ENCODE measurements around the gene VPS35L. TPM values are rescaled to one million over a fixed set of nuclear protein-coding genes. Genes with fewer than 3 reads are reported as not detected.
"Not testable (repeated sequence)": the region's sequence is repeated elsewhere in the genome, so short reads cannot be mapped to it uniquely, and the experiment has no call there.

VPS35L gene
- total RNA-seq, 1 donor from 2014 or later: 23.8 TPM

- Histone ChIP-seq H3K4me1 (peaks cover 26% of the 10 kb centered on the region), H3K9me3 (replicated peaks) (peaks cover 6% of the 10 kb centered on the region), H3K4me3 (no peak overlapping the region), H3K27ac (replicated peaks) (no peak overlapping the region), H3K27me3 (ENCODE audit: low read depth) (no peaks in the 10 kb centered on the region), H3K36me3 (peaks cover 13% of the 10 kb centered on the region)
- no peak for TF ChIP-seq CTCF (IDR thresholded peaks at IDR 0.05; ENCODE audit: borderline replicate concordance)
- no peak for DNase-seq
- intact Hi-C loops (cut with micrococcal nuclease): no loop called here
These were observed 108.7 kb downstream of the VPS35L start for GRCh38 chr16:19664166-19664565.

GRCh38 chr16:19665313-19665712, 109.8 kb downstream of the VPS35L start:
- H3K27me3 ChIP-seq (ENCODE audit: low read depth); intact Hi-C loops (cut with micrococcal nuclease); DNase-seq; H3K4me3 ChIP-seq; H3K27ac ChIP-seq (replicated peaks); H3K9me3 ChIP-seq (replicated peaks): not testable (repeated sequence)
- Histone ChIP-seq H3K4me1 (peaks cover 26% of the 10 kb centered on the region), H3K36me3 (peaks cover 24% of the 10 kb centered on the region)

GRCh38 chr16:19666477-19666876, 111.0 kb downstream of the VPS35L start:
- Histone ChIP-seq H3K27me3 (ENCODE audit: low read depth) (no peaks in the 10 kb centered on the region), H3K4me3 (no peak overlapping the region), H3K4me1 (peaks cover 26% of the 10 kb centered on the region), H3K27ac (replicated peaks) (peak overlapping the region; percentile 71), H3K9me3 (replicated peaks) (peaks cover 6% of the 10 kb centered on the region), H3K36me3 (peaks cover 36% of the 10 kb centered on the region)
- intact Hi-C loops (cut with micrococcal nuclease): no loop called here
- TF ChIP-seq CTCF (IDR thresholded peaks at IDR 0.05; ENCODE audit: borderline replicate concordance): no peak
- peak; percentile 38 for DNase-seq

GRCh38 chr16:19672378-19672777, 116.9 kb downstream of the VPS35L start:
- intact Hi-C loops (cut with micrococcal nuclease): no loop called here
- no peak overlapping the region for H3K4me3 ChIP-seq
- no peaks in the 10 kb centered on the region for H3K9me3 ChIP-seq (replicated peaks)
- DNase-seq: no peak
- H3K36me3 ChIP-seq: peaks cover 49% of the 10 kb centered on the region
- H3K27me3 ChIP-seq (ENCODE audit: low read depth): no peaks in the 10 kb centered on the region
- H3K4me1 ChIP-seq: peaks cover 11% of the 10 kb centered on the region
- H3K27ac ChIP-seq (replicated peaks): no peak overlapping the region
- TF ChIP-seq CTCF (IDR thresholded peaks at IDR 0.05; ENCODE audit: borderline replicate concordance): no peak

GRCh38 chr16:19674485-19674884, 119.0 kb downstream of the VPS35L start:
- Histone ChIP-seq H3K27ac (replicated peaks) (no peak overlapping the region), H3K4me1 (peaks cover 9% of the 10 kb centered on the region), H3K36me3 (peaks cover 42% of the 10 kb centered on the region), H3K4me3 (no peak overlapping the region), H3K27me3 (ENCODE audit: low read depth) (no peaks in the 10 kb centered on the region), H3K9me3 (replicated peaks) (no peaks in the 10 kb centered on the region)
- DNase-seq: no peak
- TF ChIP-seq CTCF (IDR thresholded peaks at IDR 0.05; ENCODE audit: borderline replicate concordance): no peak
- intact Hi-C loops (cut with micrococcal nuclease): no loop called here

- peak; percentile 32 for DNase-seq
- no peaks in the 10 kb centered on the region for H3K9me3 ChIP-seq (replicated peaks)
- H3K27me3 ChIP-seq (ENCODE audit: low read depth): no peaks in the 10 kb centered on the region
- no peak for TF ChIP-seq CTCF (IDR thresholded peaks at IDR 0.05; ENCODE audit: borderline replicate concordance)
- no peak overlapping the region for H3K4me3 ChIP-seq
- H3K4me1 ChIP-seq: peaks cover 15% of the 10 kb centered on the region
- no peak overlapping the region for H3K27ac ChIP-seq (replicated peaks)
- intact Hi-C loops (cut with micrococcal nuclease): no loop called here
- peaks cover 16% of the 10 kb centered on the region for H3K36me3 ChIP-seq
These were observed 121.9 kb downstream of the VPS35L start for GRCh38 chr16:19677402-19677801.

Data from left ventricle myocardium inferior (tissue), 1 donor.